ENCODE data around the gene ABCA1.

DNA sequence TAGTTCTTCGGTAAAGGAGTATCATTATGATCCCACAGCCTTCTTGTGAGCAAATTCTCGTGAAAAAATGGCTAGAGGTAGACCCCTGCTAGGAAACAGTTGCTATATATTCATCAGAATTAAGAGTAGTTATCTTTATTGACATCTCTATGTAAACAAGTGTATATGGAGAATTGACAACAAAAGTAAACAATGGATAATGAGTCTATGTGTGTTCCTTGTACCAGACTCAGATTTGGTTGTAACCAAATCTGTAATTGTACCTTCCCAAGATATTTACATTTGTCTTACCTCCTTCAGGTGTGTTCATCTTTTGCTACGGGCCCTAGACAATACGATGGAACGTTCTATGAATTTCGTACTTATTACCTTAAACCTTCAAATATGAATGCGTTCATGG is 161.9 kb downstream of the ABCA1 start:
- TF ChIP-seq, protein P1, sequence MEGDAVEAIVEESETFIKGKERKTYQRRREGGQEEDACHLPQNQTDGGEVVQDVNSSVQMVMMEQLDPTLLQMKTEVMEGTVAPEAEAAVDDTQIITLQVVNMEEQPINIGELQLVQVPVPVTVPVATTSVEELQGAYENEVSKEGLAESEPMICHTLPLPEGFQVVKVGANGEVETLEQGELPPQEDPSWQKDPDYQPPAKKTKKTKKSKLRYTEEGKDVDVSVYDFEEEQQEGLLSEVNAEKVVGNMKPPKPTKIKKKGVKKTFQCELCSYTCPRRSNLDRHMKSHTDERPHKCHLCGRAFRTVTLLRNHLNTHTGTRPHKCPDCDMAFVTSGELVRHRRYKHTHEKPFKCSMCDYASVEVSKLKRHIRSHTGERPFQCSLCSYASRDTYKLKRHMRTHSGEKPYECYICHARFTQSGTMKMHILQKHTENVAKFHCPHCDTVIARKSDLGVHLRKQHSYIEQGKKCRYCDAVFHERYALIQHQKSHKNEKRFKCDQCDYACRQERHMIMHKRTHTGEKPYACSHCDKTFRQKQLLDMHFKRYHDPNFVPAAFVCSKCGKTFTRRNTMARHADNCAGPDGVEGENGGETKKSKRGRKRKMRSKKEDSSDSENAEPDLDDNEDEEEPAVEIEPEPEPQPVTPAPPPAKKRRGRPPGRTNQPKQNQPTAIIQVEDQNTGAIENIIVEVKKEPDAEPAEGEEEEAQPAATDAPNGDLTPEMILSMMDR (IDR thresholded peaks at IDR 0.05) = no peak
- no peak for TF ChIP-seq POLR2A (IDR thresholded peaks at IDR 0.05)

Measured in right lobe of liver (tissue), 4 donors.